DOHH2 (cell line): ENCODE results near the gene DTYMK.

Source experiments
- H3F3A ChIP-seq: fragments of 200-600 bp; sonication (generic), shearing (Covaris generic); 2 replicates; pipeline ENCODE4 v1.6.0; 2016; ENCODE audit warnings: antibody characterized with exemption, mild to moderate bottlenecking; ENCODE audit not compliant: control insufficient read depth, insufficient read depth
- H3K27ac ChIP-seq: fragments of 200-600 bp; sonication (generic); 2 replicates; pipeline ENCODE4 v1.5.1; 2014; ENCODE audit warnings: low read depth, mild to moderate bottlenecking, low read length, moderate library complexity
- H3K27me3 ChIP-seq: fragments of 200-600 bp; sonication (generic); 2 replicates; pipeline ENCODE4 v1.6.1; 2014; ENCODE audit warnings: mild to moderate bottlenecking, low read length, mixed read lengths; ENCODE audit not compliant: control insufficient read depth
- H3K36me3 ChIP-seq: fragments of 200-600 bp; sonication (generic); 2 replicates; pipeline ENCODE4 v1.6.1; 2014; ENCODE audit warnings: mild to moderate bottlenecking, low read length, moderate library complexity, mixed read lengths; ENCODE audit not compliant: control insufficient read depth
- H3K4me1 ChIP-seq: fragments of 200-600 bp; sonication (generic); 2 replicates; pipeline ENCODE4 v1.6.1; 2014; ENCODE audit warnings: mild to moderate bottlenecking, low read length, mixed read lengths; ENCODE audit not compliant: control insufficient read depth
- H3K4me2 ChIP-seq: fragments of 200-600 bp; sonication (generic); 2 replicates; pipeline ENCODE4 v1.6.0; 2014; ENCODE audit warnings: mild to moderate bottlenecking, low read length, moderate library complexity
- H3K4me3 ChIP-seq: fragments of 200-600 bp; sonication (generic); 2 replicates; pipeline ENCODE4 v1.5.1; 2014; ENCODE audit warnings: mild to moderate bottlenecking, low read length, mixed read lengths
- H3K79me2 ChIP-seq: fragments of 200-600 bp; sonication (generic); 2 replicates; pipeline ENCODE4 v1.6.1; 2014; ENCODE audit warnings: mild to moderate bottlenecking, low read length, mixed read lengths; ENCODE audit not compliant: control insufficient read depth
- H3K9me2 ChIP-seq: fragments of 200-600 bp; sonication (generic); replicated peaks from 2 replicates; pipeline ENCODE4 v1.6.1; 2014; ENCODE audit warnings: mild to moderate bottlenecking, low read length, mixed read lengths; ENCODE audit not compliant: control insufficient read depth
- H3K9me3 ChIP-seq: fragments of 200-600 bp; sonication (generic); 2 replicates; pipeline ENCODE4 v1.6.1; 2014; ENCODE audit warnings: antibody characterized with exemption, low read length, mixed read lengths; ENCODE audit not compliant: control insufficient read depth, insufficient read depth
- H4K20me1 ChIP-seq: fragments of 200-600 bp; sonication (generic); 2 replicates; pipeline ENCODE4 v1.6.0; 2014; ENCODE audit warnings: low read depth, mild to moderate bottlenecking, antibody characterized with exemption, low read length, moderate library complexity; ENCODE audit not compliant: control insufficient read depth, insufficient read depth
- EZH2phosphoT487 ChIP-seq: fragments of 200-600 bp; sonication (generic); IDR thresholded peaks from 2 replicates; pipeline ENCODE4 v1.6.1; 2017; ENCODE audit warnings: borderline replicate concordance, mild to moderate bottlenecking, antibody characterized with exemption, low read length, moderate library complexity, mixed read lengths
- TF ChIP-seq, protein P1 (sequence below): fragments of 200-600 bp; sonication (generic); IDR thresholded peaks from one replicate; pipeline ENCODE4 v1.5.1; 2014; ENCODE audit warnings: antibody characterized with exemption, mild to moderate bottlenecking, low read depth, low read length; ENCODE audit not compliant: poor library complexity, severe bottlenecking

Gene DTYMK

GRCh38 chr2:241729868-241730267, 43.3 kb upstream of the DTYMK start:
- H3K4me1 ChIP-seq: peaks cover 6% of the 10 kb centered on the region
- no peaks in the 10 kb centered on the region for H4K20me1 ChIP-seq
- H3K27ac ChIP-seq: no peak overlapping the region
- peaks cover 4% of the 10 kb centered on the region for H3K79me2 ChIP-seq
- H3K9me3 ChIP-seq: no peaks in the 10 kb centered on the region
- H3K4me3 ChIP-seq: no peak overlapping the region
- TF ChIP-seq, protein P1, sequence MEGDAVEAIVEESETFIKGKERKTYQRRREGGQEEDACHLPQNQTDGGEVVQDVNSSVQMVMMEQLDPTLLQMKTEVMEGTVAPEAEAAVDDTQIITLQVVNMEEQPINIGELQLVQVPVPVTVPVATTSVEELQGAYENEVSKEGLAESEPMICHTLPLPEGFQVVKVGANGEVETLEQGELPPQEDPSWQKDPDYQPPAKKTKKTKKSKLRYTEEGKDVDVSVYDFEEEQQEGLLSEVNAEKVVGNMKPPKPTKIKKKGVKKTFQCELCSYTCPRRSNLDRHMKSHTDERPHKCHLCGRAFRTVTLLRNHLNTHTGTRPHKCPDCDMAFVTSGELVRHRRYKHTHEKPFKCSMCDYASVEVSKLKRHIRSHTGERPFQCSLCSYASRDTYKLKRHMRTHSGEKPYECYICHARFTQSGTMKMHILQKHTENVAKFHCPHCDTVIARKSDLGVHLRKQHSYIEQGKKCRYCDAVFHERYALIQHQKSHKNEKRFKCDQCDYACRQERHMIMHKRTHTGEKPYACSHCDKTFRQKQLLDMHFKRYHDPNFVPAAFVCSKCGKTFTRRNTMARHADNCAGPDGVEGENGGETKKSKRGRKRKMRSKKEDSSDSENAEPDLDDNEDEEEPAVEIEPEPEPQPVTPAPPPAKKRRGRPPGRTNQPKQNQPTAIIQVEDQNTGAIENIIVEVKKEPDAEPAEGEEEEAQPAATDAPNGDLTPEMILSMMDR: no peak
- no peak for TF ChIP-seq EZH2phosphoT487
- no peaks in the 10 kb centered on the region for H3K9me2 ChIP-seq
- H3F3A ChIP-seq: no peaks in the 10 kb centered on the region; the same call in 1 of the 2 replicates
- no peaks in the 10 kb centered on the region for H3K27me3 ChIP-seq
- peaks cover 10% of the 10 kb centered on the region for H3K36me3 ChIP-seq
- H3K4me2 ChIP-seq: no peak overlapping the region

GRCh38 chr2:241728627-241729026, 42.0 kb upstream of the DTYMK start:
- Histone ChIP-seq H3F3A (no peaks in the 10 kb centered on the region; the same call in 1 of the 2 replicates), H3K27me3 (no peaks in the 10 kb centered on the region), H3K79me2 (no peaks in the 10 kb centered on the region), H3K9me3 (no peaks in the 10 kb centered on the region), H3K4me1 (no peaks in the 10 kb centered on the region; the same call in 1 of the 2 replicates), H4K20me1 (no peaks in the 10 kb centered on the region), H3K9me2 (no peaks in the 10 kb centered on the region), H3K27ac (no peak overlapping the region), H3K4me2 (no peak overlapping the region), H3K4me3 (no peak overlapping the region), H3K36me3 (peaks cover 17% of the 10 kb centered on the region)
- no peak for TF ChIP-seq EZH2phosphoT487
- TF ChIP-seq, protein P1: no peak

- H3K79me2 ChIP-seq: no peaks in the 10 kb centered on the region
- H3K27ac ChIP-seq: no peak overlapping the region
- H3K9me3 ChIP-seq: peaks cover 3% of the 10 kb centered on the region; the same call in 1 of the 2 replicates
- H3K27me3 ChIP-seq: no peaks in the 10 kb centered on the region
- no peak overlapping the region for H3K4me3 ChIP-seq
- H3K9me2 ChIP-seq: no peaks in the 10 kb centered on the region
- peaks cover 23% of the 10 kb centered on the region for H3K36me3 ChIP-seq
- no peaks in the 10 kb centered on the region for H4K20me1 ChIP-seq
- no peak overlapping the region for H3K4me2 ChIP-seq
- no peak for TF ChIP-seq EZH2phosphoT487
- TF ChIP-seq, protein P1: no peak
- H3K4me1 ChIP-seq: no peaks in the 10 kb centered on the region
- H3F3A ChIP-seq: no peaks in the 10 kb centered on the region; the same call in 1 of the 2 replicates
These were observed 41.4 kb upstream of the DTYMK start for GRCh38 chr2:241728000-241728399.
